ENCODE results near the gene SOX11.

DNA sequence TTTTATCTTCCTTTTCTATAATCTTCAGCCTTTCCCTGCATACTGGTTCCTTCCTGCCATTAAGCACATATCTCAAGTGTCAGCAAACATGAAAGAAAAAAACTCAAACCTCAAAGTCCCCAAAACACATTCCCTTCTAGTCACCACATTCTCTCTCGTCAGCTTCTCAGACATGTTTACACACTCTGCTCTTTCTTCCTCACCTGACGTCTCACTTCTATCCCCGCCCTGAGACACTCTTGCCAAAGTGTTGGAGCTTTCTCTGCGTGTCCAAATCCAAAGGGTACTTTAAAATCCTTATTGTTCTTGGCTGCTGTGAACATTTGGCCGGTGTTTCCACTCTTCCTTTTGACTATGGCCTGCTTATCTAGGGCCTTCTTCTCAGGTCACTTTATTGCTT, 47.9 kb downstream of the SOX11 start:
- TF ChIP-seq EZH2 (IDR thresholded peaks at IDR 0.05; ENCODE audit: low read length) (no peak), CTCF (optimal IDR thresholded peaks at IDR 0.05 in 1 of 3, IDR thresholded peaks at IDR 0.05 in 1 of 3, conservative IDR thresholded peaks at IDR 0.05 in 1 of 3; ENCODE audit: extremely low read depth in 1 of 3, insufficient read depth in 2 of 3, low read length in 3 of 3) (no peak)

Measured in keratinocyte (primary cell).